ENCODE data around the gene TBXA2R.

- TF ChIP-seq EZH2phosphoT487 (IDR thresholded peaks at IDR 0.05; ENCODE audit: insufficient read depth, low read depth) (no peak), EZH2 (IDR thresholded peaks at IDR 0.05; ENCODE audit: insufficient read depth, poor library complexity, severe bottlenecking) (no peak)
Observed at GRCh38 chr19:3610745-3611717, 4.4 kb upstream of the TBXA2R start.
